Kidney glomerular epithelial cell (primary cell): Measurements from ENCODE around the gene LRMDA.
A peak's percentile ranks its signal among the peaks of the same experiment; 100 is the strongest.

Source experiments
- DNase-seq: peaks from one replicate; lab custom pipeline; 2025; lab: John Stamatoyannopoulos, UW

LRMDA gene

DNA sequence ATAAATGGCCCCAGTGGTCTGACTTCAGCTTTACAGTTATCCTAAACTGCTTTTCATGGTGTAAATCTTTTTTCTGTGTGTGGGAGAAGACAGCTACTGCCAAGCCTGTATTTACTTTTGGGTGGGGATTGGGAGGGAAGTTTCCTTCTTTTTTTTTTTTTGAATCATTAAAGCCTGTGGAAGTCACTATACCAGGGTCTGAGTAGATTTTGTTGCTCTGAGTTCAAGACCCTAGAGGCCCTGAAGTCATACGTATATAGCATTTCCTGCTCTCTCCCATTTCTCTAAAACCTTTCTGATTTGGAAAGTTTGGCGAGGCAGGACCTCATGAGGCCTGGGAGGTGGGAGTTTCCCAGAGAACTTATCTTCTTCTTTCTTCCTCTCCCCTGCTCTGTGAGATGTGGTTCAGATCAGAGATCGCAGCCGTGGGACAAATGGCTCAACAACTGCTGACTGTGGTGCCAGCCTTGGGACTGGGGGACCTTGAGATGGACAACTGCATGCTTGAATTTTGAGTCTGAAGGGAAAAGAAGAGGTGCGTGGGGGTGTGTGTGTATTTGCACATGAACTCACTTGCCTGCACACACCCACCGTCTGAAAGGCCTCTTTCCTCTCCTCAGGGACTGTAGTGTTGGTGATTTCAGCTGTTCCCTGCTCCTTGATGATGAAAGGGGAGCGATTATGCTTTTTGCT is 18.1 kb downstream of the LRMDA start:
- no peak for DNase-seq

DNA sequence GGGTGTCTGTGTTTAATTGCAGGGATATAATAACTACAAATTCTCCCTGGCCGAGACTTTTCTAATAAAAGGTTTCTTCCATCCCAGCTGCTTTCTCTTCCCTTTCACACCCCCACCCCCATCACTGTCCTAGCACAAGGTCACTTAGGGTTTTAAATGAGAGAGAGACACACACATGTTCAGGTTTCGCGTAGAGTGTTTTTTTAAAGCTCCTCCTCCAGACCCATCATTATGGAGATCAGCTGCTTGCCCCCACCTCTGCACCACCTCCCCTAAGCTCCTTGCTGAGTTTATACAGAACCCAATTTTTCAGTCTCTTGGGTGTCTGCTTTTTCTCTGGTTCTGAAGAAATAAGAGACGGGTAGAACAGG is 18.6 kb downstream of the LRMDA start:
- no peak for DNase-seq

DNA sequence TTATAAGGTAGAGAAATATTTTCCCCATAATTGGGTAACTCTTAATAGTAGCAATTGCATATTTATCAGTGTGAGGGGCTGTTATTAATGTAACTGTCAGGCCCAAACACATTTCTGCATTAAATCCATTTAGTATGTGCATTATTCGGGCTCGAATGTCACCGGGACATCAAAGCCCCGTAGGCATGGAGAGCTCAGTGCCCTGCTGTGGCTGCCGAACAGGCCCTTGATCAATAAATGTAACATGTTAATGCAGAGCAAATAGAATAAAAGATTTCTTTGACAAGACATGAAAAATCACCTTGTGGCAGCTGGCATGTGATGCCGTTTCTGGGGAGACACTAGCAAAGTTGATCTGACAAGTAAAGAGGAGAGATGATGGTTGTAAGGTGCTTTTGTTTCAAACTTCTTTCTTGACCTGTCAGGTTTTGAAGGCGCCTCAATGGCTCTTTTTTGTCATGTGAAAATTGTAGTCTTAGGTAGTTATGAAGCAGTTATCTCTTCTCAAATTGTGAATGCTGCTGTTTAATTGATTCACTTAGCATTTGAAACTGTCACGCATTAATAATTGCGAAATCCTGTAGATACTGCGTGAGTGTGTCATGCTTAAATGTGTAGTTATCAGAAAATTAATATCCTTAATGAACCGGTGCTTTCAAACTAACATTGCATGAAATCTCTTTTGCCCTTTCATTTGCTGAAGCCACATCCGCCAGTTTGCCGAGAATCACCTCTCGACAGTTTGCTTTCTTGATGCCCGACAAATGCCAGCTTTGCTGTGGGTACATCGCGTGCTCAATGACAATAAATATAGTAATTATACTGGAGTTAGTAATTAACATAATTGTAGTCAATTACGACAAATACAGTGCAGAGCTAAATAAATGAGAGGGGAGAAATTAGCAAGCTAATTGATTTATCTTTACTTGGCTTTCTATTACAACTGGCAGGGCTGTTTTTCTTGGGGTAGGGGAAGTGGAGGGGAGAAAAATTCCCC is 19.5 kb downstream of the LRMDA start:
- no peak for DNase-seq

DNA sequence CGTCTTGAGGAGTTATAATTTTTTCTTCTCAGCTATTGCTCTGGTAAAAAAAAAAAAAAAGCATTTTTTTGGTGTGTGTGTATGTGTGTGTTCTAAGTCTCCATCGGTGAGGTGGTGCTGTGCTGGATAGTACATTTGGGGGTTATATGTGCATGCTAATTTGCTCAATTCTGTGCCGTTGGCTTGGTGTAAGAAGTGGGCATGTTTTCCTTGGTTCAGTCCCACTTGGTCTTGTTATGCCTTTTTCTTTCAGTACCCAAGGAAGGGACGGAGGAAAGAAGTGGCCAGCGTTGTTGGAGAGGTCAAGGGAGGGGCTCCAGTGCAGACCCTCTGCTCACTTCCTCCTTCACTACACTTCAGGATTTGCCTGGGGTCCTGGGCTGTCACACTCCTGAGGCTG is 20.4 kb downstream of the LRMDA start:
- no peak for DNase-seq

DNA sequence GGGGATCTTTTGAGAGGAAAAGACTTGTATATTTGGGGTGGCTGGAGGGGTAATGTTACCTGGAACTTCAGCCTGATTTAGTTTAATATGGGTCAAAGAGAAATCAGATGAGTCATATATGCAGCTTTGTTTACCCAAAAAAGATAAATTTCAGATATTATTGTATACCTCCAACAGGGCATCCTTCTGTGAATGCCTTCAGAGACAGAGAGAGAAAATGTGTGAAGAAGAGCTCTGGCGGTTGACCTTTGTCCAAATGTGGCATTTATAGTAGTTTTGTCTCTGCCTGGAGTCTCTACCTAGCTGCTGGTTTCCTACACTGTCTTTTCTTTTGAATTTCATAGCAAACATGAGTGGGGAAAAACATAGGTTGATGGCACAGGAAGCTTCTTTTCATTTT is 21.6 kb downstream of the LRMDA start:
- DNase-seq = no peak

DNA sequence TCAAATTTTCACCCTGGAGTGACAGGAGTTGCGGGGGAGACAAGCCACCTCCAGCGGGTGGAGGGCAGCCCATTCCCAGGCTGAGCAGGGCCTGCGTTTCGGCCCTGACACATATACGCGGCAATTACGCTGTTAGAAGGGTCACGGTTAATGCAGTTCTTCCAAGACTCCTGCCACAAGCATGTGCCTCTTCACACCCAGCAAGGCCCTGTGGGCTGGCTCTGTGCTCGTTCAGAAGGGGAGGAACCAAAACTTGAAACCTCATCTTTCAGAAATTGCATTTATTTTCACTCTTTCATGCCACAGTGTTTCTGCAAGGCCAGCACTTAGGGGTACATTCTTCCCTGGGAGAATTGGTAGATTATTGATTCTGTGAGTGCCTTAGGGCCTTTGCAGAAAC is 24.7 kb downstream of the LRMDA start:
- no peak for DNase-seq

DNA sequence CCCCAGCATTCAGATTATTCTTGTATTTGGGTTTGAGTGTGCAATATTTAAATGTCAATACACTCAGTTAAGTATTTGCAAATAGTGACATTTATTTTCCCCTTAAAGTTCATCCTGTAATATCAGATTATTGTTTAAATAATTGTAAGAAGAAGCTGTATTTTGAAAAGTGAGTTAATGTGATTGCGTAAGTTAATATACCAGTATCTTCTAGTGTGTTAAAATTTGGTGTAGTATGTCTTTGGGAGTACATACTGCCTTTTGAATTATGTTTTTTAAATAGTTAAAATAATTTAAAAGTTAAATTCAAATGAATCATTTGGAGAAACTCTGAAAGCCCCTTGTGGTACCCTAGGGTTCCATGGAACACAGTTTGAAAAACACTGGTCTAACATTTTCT is 28.6 kb downstream of the LRMDA start:
- no peak for DNase-seq

DNA sequence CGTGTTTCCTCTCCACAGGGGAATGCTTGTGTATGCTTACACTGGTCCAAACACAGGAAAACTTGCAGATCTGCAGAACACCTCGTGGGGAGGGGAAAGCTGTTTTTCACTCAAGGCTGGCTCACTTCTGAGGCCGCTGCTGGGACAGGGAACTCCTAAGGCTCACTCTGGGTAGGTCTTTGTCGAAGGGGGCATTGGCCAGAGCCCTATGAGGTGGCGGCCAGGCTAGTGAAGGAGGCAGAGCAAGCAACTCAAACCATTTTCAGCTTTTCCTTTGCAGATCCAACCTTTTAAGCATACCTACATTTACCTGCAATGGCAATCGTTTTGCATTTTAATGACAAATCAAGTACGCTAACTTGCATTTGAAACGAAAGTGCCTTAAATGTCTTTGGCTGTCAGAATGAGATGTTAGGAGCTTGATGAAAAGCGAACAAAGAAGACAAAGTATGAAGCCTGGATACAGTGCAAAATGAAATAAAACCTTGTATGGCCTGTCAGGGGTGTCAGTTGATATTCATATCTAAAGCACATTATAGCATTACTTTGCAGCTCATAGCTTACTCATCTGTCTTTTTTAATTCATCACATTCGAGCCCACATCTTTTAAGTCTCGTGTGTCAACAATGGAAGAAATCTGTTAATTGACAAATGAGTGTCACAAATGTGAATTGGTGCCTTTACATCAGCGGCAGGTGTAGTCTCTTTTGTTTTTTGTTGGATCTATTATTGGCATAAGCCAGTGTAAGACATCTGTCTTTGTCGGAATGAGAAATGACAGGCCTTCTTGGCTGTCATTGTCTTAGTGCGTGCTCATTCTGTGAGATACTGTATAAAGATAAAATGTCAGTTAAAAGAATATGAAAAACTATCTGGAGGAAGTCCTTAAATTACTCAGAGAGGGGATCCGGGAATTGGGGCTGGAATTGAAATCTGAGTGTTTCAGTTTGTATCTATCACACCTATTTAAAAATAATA is 30.5 kb downstream of the LRMDA start:
- no peak for DNase-seq

DNA sequence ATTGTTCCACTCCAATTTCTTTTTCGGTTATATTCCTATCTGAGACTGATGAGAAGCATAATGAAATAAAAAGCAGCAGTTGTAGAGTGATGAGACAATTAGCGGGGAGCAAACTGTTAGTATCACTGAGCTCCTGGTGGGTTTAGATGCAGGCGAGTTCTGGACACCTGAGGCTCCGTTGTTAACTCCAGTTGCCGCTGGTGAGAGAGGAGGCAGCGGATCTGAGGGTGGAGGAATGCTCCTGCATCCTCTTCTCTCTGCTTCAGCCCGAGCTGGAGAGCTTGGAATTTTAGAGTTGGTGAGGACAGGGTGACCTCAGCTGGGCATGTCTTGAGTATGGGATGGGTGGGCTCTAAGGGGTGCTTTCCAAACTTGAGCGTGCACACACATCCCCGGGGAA is 31.4 kb downstream of the LRMDA start:
- no peak for DNase-seq

DNA sequence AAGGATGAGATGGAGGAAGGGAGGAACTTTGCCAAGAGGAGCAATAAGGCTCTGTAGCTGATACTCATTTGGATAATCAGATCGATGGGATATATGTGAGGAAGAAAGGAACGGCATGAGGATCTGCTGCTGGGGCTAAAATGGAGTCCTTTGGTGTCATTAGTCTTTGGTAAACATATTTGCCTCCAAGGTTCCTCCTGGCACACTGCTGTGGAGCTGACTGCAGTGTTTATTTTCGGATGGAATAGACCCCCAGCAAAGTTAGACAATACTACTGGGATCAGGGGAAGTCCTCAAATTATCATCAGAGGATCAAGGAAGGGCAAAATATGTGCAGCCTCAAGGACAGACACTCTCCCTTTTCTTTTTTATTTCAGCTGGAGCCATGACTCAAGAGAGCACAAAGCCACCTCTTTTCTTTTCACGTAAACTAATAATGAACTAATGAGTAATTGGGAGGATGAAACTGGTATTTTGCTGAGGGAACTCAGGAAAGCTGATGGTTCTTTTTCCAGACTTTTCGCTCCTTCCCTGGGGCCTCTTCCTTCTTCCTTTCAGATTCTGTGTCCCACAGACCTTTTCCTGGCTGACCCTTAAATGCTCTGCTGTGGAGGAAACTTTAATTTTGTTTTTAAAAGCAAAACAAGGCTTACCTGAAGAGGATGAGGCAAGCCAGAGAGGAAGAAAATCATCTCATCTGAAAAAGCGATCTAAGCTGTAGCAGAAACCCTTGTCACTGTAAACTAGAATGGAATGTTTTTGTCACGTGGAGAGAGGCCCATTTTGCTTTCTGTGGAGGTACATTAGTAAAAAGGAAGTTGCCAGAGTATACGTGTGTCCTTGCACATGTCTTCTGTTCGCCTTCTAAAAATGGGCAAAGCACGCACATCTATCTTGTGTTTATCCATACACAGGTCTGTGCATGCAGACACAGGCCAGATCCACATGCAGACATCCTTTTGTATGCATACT is 33.3 kb downstream of the LRMDA start:
- no peak for DNase-seq

DNA sequence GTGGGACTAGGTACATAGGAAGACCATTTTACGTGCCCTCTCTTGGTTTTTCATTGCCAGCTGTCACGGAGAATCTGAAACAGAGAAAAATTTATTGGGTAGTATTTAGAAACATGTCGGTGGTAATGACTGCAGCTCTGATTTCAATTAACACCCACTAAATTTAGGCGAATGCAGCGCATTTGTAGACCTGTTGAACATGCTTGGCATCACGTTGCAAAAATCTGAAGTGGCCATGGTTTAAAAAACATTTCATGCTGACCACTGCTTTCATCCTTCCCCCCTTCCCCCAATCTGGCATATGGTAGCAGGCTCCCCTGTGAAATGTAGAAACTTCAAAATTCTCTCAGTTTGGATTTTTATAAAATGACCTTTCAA is 34.0 kb downstream of the LRMDA start:
- DNase-seq = no peak

DNA sequence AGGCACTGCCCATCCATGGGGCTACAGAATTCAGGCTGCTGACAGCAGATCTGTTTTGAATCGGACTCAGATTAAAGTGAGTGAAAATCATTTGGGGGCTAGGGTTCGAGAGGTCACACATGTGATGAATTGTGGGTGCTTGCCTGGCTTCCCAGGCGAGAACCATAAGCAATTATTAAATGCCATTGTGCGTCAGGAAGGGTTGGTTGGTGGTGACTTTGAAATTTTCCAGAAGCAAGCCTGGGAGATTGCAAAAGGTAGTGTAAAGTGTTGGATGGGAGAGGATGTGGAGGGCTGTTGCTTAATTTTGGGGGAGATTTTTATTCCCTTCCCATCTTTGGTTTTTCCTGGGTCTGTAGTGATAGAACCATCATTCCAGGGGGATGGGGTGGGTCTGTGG is 34.6 kb downstream of the LRMDA start:
- no peak for DNase-seq

DNA sequence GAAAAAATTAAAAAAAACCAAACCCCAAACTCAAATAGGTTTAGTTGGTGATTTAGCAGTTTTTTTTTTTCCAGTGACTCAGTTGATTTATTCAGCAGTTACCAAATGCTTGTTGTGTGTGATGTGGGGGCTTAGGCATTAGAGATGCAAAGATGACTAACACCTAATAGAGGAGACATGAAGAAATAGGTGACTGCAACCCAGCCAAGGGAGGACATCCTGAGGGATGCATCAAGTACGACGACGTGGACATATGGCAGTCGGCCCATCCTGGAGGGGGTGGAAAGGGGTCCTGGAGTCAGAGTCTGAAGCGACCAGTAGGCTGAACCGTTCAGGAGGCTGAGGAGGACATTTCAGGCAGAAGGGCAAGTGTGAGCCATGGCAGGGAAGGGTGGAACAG is 35.5 kb downstream of the LRMDA start:
- peak; percentile 59 for DNase-seq

DNA sequence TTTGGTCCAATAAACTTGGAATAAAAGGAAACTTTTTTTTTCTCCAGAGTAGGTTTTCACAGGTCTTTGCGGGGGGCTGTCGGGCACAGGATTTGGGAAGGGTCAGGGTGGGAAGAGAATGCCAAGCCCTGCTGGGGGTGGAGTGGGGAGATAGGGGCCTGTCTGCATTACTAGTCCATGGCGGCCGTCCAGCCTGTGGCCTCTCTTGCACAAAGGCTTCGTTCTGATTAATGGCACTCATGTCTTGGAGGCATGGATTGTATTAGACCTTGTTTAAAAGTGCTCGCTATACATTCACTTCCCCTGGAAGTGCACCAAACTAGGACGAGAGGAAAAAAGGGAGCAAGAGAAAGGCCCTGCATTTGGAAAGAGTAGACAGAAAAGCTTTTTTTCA is 37.2 kb downstream of the LRMDA start:
- no peak for DNase-seq

DNA sequence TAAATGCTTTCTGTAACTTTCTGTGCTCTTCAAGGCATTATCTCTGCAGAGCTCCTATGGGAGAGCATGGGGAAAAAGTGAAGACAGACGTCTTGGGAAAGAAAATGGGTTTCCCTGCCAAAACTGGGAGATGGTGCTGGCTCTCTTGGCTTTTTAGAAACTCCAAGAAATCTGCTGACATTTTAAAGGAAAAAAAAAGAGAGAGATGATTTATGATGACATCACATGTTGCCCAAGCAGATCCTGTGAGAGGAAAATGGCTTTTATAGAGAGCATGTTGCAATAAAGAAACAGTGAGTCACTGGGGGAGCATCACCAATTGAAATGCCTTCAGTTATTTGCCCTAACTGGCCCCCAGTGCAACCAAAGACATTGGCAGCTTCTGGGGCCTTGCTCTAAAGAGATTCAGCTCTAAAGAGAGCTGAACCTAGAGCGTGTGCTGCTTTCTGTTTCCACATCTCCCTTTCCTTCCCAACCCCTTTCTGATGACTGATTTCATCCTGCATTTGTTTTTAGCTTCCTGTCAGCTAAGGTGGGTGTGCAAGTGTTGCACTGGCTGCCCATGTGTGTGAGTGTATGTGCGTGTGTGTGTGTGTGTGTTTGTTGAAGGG is 37.7 kb downstream of the LRMDA start:
- DNase-seq = peak; percentile 94

DNA sequence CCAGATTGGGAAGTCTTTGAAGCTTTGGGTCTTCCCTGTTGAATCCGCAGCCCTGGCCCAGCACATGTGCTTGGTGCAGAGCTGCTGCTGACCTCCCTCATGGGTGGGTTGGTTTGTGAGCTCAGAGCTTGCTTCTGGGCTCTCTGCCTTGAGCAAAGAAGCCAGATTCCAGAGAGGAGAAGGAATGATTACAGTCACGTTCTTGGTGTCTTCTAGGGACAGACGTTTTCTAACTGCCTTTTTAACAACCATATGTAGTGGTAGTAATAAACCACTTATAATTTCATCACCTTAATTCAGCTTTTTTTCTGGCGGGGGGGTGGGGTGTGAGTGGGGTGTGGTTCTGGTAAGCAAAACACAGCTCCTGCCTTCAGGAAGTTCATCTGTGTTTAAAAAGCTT is 39.5 kb downstream of the LRMDA start:
- no peak for DNase-seq

DNA sequence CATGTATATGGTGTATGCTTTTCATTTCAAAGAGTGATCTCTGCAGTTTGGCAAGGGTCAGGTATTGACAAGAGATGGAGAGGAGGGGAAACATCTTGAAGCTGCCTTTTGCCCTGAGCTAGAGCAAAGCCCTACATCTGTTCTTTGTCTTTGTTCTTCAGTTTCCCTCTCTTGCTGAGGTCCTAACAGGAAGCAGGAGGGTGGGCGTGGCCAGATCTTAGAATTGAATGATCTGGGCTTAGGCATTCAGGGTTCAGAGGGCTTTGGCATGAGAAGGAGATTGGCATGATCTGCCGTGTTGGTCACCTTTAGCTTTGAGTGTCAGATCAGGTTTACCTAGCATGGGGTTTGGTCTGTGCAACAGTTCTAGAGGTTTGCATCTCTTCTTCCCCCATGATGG is 41.3 kb downstream of the LRMDA start:
- no peak for DNase-seq

DNA sequence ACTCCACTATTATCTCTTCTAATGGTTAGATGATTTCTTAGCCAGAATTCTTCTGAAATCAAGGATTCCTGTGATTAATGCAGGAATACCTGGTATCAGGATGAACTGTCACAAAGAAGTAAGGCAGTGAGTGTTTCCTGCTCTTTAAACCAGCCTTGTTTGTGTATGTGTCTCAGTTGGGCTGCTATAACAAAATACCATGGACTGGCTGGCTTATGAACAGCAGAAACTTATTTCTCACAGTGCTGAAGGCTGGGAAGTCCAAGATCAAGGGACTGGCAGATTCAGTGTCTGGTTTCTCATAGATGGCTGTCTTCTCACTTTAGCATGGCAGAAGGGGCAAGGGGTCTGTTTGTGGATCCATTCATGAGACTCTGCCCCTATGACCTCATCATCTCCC is 42.7 kb downstream of the LRMDA start:
- DNase-seq = no peak

DNA sequence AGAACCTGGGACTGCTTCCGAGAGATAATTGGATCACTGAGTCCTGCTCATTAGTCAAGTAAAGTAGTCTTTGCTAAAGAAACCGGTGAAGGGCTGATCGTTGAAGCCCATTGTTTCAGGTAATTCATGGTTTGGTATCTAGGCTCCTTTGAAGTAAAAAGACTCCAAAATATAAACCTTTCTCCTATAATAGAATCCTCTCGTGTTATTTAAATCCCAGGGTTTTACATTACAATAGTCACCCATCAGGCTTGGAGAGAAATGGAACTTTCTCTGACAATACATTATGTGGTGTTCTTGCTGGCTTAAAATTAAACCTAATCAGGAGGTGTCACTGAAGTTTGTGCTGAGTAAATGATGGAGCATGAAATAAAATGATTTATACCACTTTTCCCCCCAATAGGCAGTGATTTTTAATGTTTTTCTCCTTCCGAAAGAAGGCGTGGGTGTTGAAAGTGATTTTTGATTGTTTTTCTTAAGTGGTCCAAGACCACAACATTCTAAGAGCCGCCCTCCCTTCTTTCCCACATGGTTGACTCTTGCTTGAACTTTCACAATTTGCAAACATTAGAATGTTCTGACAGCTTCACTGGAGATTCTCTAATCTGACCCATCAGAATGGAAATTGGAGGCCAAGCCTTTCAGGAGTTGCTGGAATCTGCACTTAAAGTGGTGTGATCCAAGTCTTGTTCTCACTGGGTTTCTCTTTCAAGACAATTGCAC is 44.2 kb downstream of the LRMDA start:
- peak; percentile 76 for DNase-seq

DNA sequence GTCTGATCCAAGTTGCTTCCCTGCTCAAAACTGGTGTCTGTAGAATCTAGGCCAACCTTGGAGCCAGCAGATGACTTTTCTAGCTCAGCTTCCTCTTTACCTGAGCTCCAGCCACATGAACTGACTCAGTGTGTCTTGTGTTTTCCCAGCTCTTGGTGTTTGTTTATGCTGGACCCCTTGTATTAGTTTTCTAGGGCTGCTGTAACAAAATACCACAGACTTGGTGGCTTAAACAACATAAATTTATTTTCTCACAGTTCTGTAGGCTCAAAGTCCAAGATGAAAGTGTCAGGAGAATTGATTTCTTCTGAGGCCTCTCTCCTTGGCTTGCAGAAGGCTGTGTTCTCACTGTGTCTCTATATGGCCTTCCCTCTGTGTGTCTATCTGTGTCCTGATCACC is 45.1 kb downstream of the LRMDA start:
- no peak for DNase-seq
